ENCODE data around the gene RNU1-2. TPM values are rescaled to one million over a fixed set of nuclear protein-coding genes. Genes with fewer than 3 reads are reported as not detected.
"Not testable (repeated sequence)": the region's sequence is repeated elsewhere in the genome, so short reads cannot be mapped to it uniquely, and the experiment has no call there.

Gene RNU1-2
- total RNA-seq, 2 experiments from 2014 or later: 4,982 to 5,937 TPM

DNA sequence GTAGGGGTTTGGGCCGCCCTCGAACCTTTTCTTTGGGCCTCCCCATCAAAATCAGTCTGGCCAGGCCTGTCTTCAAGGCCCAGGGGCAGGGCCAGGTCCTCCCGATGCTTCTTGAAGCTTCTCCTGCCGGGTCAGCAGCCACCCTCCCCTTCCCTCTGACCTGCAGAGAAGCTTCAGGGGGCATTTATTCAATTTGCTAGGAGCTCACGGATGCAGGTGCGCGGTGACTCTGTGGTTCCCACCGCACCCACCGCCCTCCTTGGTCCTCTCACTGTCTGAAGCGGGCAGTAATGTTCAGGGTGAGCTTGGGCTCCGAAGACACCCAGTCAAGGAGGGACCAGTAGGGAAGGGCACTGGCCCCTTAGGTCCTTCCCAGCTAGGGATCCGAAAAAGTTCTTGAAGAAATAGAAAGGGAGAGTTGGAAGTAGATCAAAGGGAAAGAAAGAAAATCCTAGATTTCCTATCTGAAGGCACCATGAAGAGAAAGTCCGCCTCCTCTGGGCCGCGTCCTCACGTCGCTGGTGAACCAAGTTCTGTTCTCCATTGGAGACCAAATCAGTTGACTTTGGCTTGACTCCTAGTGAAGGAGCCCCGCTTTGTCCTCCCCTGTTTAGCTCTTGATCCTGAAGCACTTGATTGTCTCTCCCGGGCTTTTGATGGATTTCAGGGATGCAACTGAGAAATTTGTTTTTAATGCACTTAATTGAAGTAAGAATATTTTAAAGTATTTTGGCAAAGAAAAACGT is 8.7 kb upstream of the RNU1-2 start:
- Mint-ChIP-seq H3K4me1 (ENCODE audit: low read depth) (peaks cover 27% of the 10 kb centered on the region), H3K9me3 (no peaks in the 10 kb centered on the region), H3K27ac (no peak overlapping the region), H3K27me3 (peaks cover 11% of the 10 kb centered on the region), H3K4me3 (no peak overlapping the region), H3K36me3 (ENCODE audit: low read depth) (peaks cover 4% of the 10 kb centered on the region)
- peaks cover 16% of the 10 kb centered on the region for H3K4me1 ChIP-seq (ENCODE audit: insufficient read depth, low read length)
- peak in 1 of 14 experiments; percentile 16 for DNase-seq
- no peak for ATAC-seq (ENCODE audit: poor library complexity)
- H3K27ac ChIP-seq (ENCODE audit: low read depth in 1 of 2, low read length in 2 of 2): no peak overlapping the region
- TF ChIP-seq, protein P1, sequence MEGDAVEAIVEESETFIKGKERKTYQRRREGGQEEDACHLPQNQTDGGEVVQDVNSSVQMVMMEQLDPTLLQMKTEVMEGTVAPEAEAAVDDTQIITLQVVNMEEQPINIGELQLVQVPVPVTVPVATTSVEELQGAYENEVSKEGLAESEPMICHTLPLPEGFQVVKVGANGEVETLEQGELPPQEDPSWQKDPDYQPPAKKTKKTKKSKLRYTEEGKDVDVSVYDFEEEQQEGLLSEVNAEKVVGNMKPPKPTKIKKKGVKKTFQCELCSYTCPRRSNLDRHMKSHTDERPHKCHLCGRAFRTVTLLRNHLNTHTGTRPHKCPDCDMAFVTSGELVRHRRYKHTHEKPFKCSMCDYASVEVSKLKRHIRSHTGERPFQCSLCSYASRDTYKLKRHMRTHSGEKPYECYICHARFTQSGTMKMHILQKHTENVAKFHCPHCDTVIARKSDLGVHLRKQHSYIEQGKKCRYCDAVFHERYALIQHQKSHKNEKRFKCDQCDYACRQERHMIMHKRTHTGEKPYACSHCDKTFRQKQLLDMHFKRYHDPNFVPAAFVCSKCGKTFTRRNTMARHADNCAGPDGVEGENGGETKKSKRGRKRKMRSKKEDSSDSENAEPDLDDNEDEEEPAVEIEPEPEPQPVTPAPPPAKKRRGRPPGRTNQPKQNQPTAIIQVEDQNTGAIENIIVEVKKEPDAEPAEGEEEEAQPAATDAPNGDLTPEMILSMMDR (IDR thresholded peaks at IDR 0.05): no peak
- POLR2A ChIA-PET: interaction anchor here (4.0 kb wide), 1 partner anchor 17 kb away, joined by 65 read pairs; no protein-coding TSS in a partner anchor
- CTCF ChIA-PET: no interaction called here
- intact Hi-C loops (cut with DNase I, micrococcal nuclease): no loop called here
- H3K4me3 ChIP-seq (ENCODE audit: low read length): no peak overlapping the region
- H3K36me3 ChIP-seq (ENCODE audit: insufficient read depth, low read length): no peaks in the 10 kb centered on the region
- no peaks in the 10 kb centered on the region for H3K27me3 ChIP-seq (ENCODE audit: control insufficient read depth in 1 of 2, insufficient read depth in 2 of 2, low read length in 2 of 2)
- H3K9me3 ChIP-seq (ENCODE audit: control insufficient read depth in 1 of 2, insufficient read depth in 1 of 2, low read length in 2 of 2): no peaks in the 10 kb centered on the region

DNA sequence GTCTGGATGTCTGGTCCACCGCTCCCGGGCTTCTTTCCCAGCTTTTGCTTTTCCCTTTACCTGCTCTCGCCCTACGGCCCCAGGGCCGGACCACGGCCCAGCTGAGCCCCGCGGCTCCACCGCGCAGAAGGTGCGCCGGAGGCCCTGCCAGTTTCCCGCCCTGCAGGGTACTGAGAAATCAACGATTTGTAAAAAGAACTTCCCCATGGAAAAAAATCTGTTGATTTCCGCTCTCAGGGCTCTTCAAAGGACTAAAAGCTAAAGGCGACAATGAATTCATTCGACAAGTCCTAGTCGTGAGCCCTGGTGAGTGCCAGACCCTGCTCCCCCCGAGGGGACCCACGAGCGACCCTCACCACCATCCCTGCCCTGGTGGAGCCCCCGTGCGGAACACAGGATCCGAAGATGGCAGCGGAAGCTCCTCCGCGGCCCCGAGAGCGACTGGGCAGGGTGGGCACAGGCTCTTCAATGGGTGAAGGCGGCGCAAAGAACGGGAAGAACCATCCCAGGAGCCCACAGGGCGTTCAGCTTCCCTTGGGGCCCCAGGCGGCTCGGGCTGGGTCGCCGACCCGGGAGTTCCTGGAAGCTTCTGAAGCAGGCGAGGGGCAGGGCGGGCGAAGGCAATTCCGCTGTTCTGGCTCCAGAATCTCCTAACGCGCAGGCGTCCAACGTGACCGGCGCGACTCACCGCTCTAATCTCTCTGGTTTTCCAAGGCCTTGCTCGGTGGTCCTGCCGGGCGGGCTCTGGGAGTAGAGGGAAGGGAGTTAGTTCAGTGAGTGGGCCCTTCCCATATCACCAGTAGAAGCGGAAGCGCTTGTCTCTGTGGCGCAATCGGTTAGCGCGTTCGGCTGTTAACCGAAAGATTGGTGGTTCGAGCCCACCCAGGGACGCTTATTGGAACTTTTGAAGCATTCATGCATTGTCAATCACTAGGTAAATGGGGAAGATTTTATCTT is 6.6 kb upstream of the RNU1-2 start:
- ChIA-PET CTCF (no interaction called here), POLR2A (interaction anchor here (0.7 to 4.0 kb wide), 6 partner anchors 10 to 245 kb away, joined by 3 to 65 read pairs (median 4); partner anchors contain the start of gene CROCC)
- Mint-ChIP-seq H3K36me3 (ENCODE audit: low read depth) (peaks cover 4% of the 10 kb centered on the region), H3K9me3 (no peaks in the 10 kb centered on the region), H3K27ac (peak overlapping the region; percentile 92), H3K27me3 (no peaks in the 10 kb centered on the region), H3K4me3 (peak overlapping the region; percentile 95), H3K4me1 (ENCODE audit: low read depth) (peaks cover 27% of the 10 kb centered on the region)
- no peaks in the 10 kb centered on the region for H3K27me3 ChIP-seq (ENCODE audit: control insufficient read depth in 1 of 2, insufficient read depth in 2 of 2, low read length in 2 of 2)
- peak; percentile 26 to 78 (median 56) for DNase-seq
- H3K27ac ChIP-seq (ENCODE audit: low read depth in 1 of 2, low read length in 2 of 2): peak overlapping the region; percentile 29 to 54
- TF ChIP-seq, protein P1 (IDR thresholded peaks at IDR 0.05): peak; percentile 12
- H3K36me3 ChIP-seq (ENCODE audit: insufficient read depth, low read length): no peaks in the 10 kb centered on the region
- peak overlapping the region; percentile 70 for H3K4me3 ChIP-seq (ENCODE audit: low read length)
- no peaks in the 10 kb centered on the region for H3K9me3 ChIP-seq (ENCODE audit: control insufficient read depth in 1 of 2, insufficient read depth in 1 of 2, low read length in 2 of 2)
- intact Hi-C loops (cut with DNase I, micrococcal nuclease): no loop called here
- peak; percentile 74 for ATAC-seq (ENCODE audit: poor library complexity)
- peaks cover 16% of the 10 kb centered on the region for H3K4me1 ChIP-seq (ENCODE audit: insufficient read depth, low read length)

DNA sequence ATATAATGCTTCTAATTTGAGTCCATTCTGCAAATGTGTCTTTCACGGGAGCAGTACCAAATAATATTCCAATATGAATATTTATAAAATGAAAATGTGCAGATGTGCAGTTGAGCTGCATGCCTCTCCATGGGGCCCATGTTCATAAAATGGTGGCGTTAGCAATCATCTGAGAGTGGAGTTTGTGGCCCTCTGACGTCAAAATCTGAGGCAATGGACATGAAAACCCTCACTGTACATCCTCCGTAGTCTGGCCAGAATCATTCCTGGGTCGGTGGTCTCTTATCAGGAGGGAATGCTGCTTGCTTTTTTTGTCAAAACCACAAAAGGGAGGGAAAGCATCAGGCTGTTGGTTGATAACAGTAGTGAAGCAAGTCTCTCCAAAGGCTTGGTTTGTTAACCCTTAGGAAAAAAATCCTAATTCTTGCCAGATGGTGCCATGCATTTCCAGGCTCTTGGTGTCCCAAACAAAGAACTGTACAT is 5.2 kb upstream of the RNU1-2 start:
- H3K27ac Mint-ChIP-seq: peak overlapping the region; percentile 92

DNA sequence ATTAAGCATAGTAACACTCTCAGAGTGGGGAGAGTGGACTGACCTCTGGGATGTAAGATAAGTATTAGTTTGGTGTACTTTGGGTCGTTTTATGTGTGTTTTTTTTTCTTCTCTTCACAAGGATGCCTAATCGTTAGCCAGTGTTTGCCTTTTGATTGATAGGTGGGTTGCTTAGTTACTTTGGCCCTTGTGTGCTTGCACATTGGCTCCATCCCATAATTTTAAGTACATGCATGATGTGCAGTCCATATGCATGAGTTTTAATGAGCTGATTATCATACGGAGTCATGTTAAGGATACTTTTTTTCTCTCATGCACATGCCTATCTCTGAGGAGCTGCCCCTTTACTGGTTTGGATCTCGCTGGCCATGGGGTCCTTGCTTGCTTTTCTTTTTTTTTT is 4.7 kb upstream of the RNU1-2 start:
- POLR2A ChIA-PET: interaction anchor here (4.0 kb wide), 1 partner anchor 13 kb away, joined by 65 read pairs; no protein-coding TSS in a partner anchor
- intact Hi-C loops (cut with DNase I, micrococcal nuclease); H3K27ac ChIP-seq (ENCODE audit: low read depth in 1 of 2, low read length in 2 of 2); H3K27me3 ChIP-seq (ENCODE audit: control insufficient read depth in 1 of 2, insufficient read depth in 2 of 2, low read length in 2 of 2); H3K9me3 Mint-ChIP-seq; CTCF ChIA-PET; ATAC-seq (ENCODE audit: poor library complexity); H3K36me3 ChIP-seq (ENCODE audit: insufficient read depth, low read length); H3K4me3 ChIP-seq (ENCODE audit: low read length); H3K27me3 Mint-ChIP-seq; DNase-seq; H3K9me3 ChIP-seq (ENCODE audit: control insufficient read depth in 1 of 2, insufficient read depth in 1 of 2, low read length in 2 of 2); H3K27ac Mint-ChIP-seq: not testable (repeated sequence)
- H3K4me1 ChIP-seq (ENCODE audit: insufficient read depth, low read length): peaks cover 23% of the 10 kb centered on the region
- H3K36me3 Mint-ChIP-seq (ENCODE audit: low read depth): peaks cover 12% of the 10 kb centered on the region
- peak overlapping the region; percentile 30 for H3K4me3 Mint-ChIP-seq
- peaks cover 40% of the 10 kb centered on the region for H3K4me1 Mint-ChIP-seq (ENCODE audit: low read depth)

More for the DNA sequence above, 5.2 kb upstream of the RNU1-2 start:
- intact Hi-C loops (cut with DNase I, micrococcal nuclease); H3K36me3 ChIP-seq (ENCODE audit: insufficient read depth, low read length); H3K9me3 Mint-ChIP-seq; H3K27me3 ChIP-seq (ENCODE audit: control insufficient read depth in 1 of 2, insufficient read depth in 2 of 2, low read length in 2 of 2); H3K27me3 Mint-ChIP-seq; DNase-seq; H3K9me3 ChIP-seq (ENCODE audit: control insufficient read depth in 1 of 2, insufficient read depth in 1 of 2, low read length in 2 of 2); H3K27ac ChIP-seq (ENCODE audit: low read depth in 1 of 2, low read length in 2 of 2); CTCF ChIA-PET; H3K4me3 ChIP-seq (ENCODE audit: low read length); ATAC-seq (ENCODE audit: poor library complexity); H3K36me3 Mint-ChIP-seq (ENCODE audit: low read depth): not testable (repeated sequence)
- Mint-ChIP-seq H3K4me3 (peak overlapping the region; percentile 95), H3K4me1 (ENCODE audit: low read depth) (peaks cover 35% of the 10 kb centered on the region)
- peaks cover 23% of the 10 kb centered on the region for H3K4me1 ChIP-seq (ENCODE audit: insufficient read depth, low read length)
- POLR2A ChIA-PET: interaction anchor here (4.0 kb wide), 1 partner anchor 13 kb away, joined by 65 read pairs; no protein-coding TSS in a partner anchor

DNA sequence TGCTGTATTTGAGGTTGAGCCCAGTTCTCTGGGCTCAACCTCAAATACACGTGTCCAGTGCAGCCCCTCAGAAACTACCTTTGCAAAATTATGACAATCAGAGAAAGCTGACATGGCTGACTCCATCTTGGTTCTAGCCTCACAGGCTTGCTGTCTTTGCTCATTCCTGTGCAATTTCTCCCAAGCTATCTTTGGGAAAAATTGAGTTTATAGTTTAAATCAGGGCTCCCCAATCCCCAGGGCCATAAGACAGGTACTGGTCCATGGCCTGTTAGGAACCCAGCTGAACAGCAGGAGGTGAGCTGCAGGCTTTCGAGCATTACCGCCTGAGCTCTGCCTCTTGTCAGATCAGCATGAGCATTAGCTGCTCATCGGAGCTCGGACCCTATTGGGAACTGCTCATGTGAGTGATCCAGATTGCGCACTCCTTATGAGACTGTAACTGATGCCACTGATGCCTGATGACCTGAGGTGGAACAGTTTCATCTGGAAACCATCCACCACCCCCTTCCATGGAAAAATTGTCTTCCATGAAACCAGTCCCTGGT is 2.7 kb upstream of the RNU1-2 start:
- POLR2A ChIA-PET: interaction anchor here (2.1 kb wide), 1 partner anchor 11 kb away, joined by 16 read pairs; no protein-coding TSS in a partner anchor
- H3K27me3 Mint-ChIP-seq; CTCF ChIA-PET; H3K36me3 ChIP-seq (ENCODE audit: insufficient read depth, low read length); DNase-seq; intact Hi-C loops (cut with DNase I, micrococcal nuclease); H3K9me3 Mint-ChIP-seq; H3K9me3 ChIP-seq (ENCODE audit: control insufficient read depth in 1 of 2, insufficient read depth in 1 of 2, low read length in 2 of 2); H3K27ac Mint-ChIP-seq; ATAC-seq (ENCODE audit: poor library complexity); H3K4me3 ChIP-seq (ENCODE audit: low read length); H3K27ac ChIP-seq (ENCODE audit: low read depth in 1 of 2, low read length in 2 of 2); H3K27me3 ChIP-seq (ENCODE audit: control insufficient read depth in 1 of 2, insufficient read depth in 2 of 2, low read length in 2 of 2); H3K4me3 Mint-ChIP-seq: not testable (repeated sequence)
- peaks cover 35% of the 10 kb centered on the region for H3K4me1 ChIP-seq (ENCODE audit: insufficient read depth, low read length)
- H3K36me3 Mint-ChIP-seq (ENCODE audit: low read depth): peaks cover 13% of the 10 kb centered on the region
- peaks cover 55% of the 10 kb centered on the region for H3K4me1 Mint-ChIP-seq (ENCODE audit: low read depth)

Data from CD4-positive, alpha-beta T cell (primary cell).